Suprapubic skin (tissue), 4 donors: ENCODE data around the gene CYSLTR2.

Experiments used
- CTCF ChIP-seq, 2 donors: fragments of 200-600 bp in 1 of 2; fragments of 450-650 bp in 1 of 2; sonication (generic) in 1 of 2; IDR thresholded peaks; one replicate each; pipeline ENCODE4 v1.5.1; 2016 to 2019; ENCODE audit warnings: antibody characterized with exemption in 2 of 2, mild to moderate bottlenecking in 1 of 2, moderate library complexity in 1 of 2
- POLR2A ChIP-seq, 2 donors: fragments of 450-650 bp; IDR thresholded peaks; one replicate each; pipeline ENCODE4 v1.6.1; 2017; ENCODE audit warnings: antibody characterized with exemption in 2 of 2, mild to moderate bottlenecking in 2 of 2, moderate library complexity in 2 of 2
- POLR2AphosphoS5 ChIP-seq, 3 donors: sonication (generic); formaldehyde crosslinking; IDR thresholded peaks; one replicate each; pipeline ENCODE4 v1.6.1; 2017; ENCODE audit warnings: antibody characterized with exemption in 3 of 3

GRCh38 chr13:48626077-48626449 lies 27.7 kb upstream of the CYSLTR2 start:
- TF ChIP-seq POLR2A (IDR thresholded peaks at IDR 0.05) (no peak), CTCF (IDR thresholded peaks at IDR 0.05) (no peak), POLR2AphosphoS5 (IDR thresholded peaks at IDR 0.05) (no peak)
